GM12801 (cell line): ENCODE data around the gene COTL1.

Experiments
- CTCF ChIP-seq: IDR thresholded peaks from one replicate; pipeline ENCODE4 v1.5.1; 2011; ENCODE audit warnings: control low read depth; ENCODE audit not compliant: insufficient read length; ENCODE audit errors: extremely low read depth

Gene COTL1

GRCh38 chr16:84641643-84642358 is 23.9 kb upstream of the COTL1 start:
- no peak for TF ChIP-seq CTCF

- TF ChIP-seq CTCF = no peak
Observed at GRCh38 chr16:84640145-84640544, 22.3 kb upstream of the COTL1 start.

GRCh38 chr16:84638231-84638806 is 20.4 kb upstream of the COTL1 start:
- no peak for TF ChIP-seq CTCF

- no peak for TF ChIP-seq CTCF
Observed at GRCh38 chr16:84637709-84638108, 19.8 kb upstream of the COTL1 start.

- TF ChIP-seq CTCF = no peak
Observed at GRCh38 chr16:84635702-84636101, 17.8 kb upstream of the COTL1 start.

GRCh38 chr16:84633622-84634021 is 15.7 kb upstream of the COTL1 start:
- no peak for TF ChIP-seq CTCF

- TF ChIP-seq CTCF = no peak
Observed at GRCh38 chr16:84631886-84632285, 14.0 kb upstream of the COTL1 start.

- no peak for TF ChIP-seq CTCF
Observed at GRCh38 chr16:84631153-84631466, 13.2 kb upstream of the COTL1 start.
